IgD-negative memory B cell (primary cell): ENCODE results near the gene ARL10. TPM values are rescaled to one million over a fixed set of nuclear protein-coding genes. Genes with fewer than 3 reads are reported as not detected.

Source experiments
- H3K27ac Mint-ChIP-seq, 3 donors: one replicate each; pipeline ENCODE4 v1.8.0; 2020 to 2022; ENCODE audit warnings: mild to moderate bottlenecking in 3 of 3, mixed read lengths in 3 of 3, moderate library complexity in 1 of 3
- H3K27me3 Mint-ChIP-seq: one replicate; pipeline ENCODE4 v1.8.0; 2021; ENCODE audit warnings: mixed read lengths
- H3K36me3 Mint-ChIP-seq: one replicate; pipeline ENCODE4 v1.8.0; 2020; ENCODE audit warnings: mild to moderate bottlenecking, mixed read lengths
- H3K4me1 Mint-ChIP-seq, 3 donors: one replicate each; pipeline ENCODE4 v1.8.0; 2020 to 2022; ENCODE audit warnings: mixed read lengths in 3 of 3, mild to moderate bottlenecking in 1 of 3
- H3K4me3 Mint-ChIP-seq, 4 donors: one replicate each; pipeline ENCODE4 v1.8.0; 2020 to 2022; ENCODE audit warnings: mild to moderate bottlenecking in 4 of 4, mixed read lengths in 4 of 4, moderate library complexity in 3 of 4
- H3K9me3 Mint-ChIP-seq, 3 donors: one replicate each; pipeline ENCODE4 v1.8.0; 2020 to 2021; ENCODE audit warnings: mixed read lengths in 3 of 3, mild to moderate bottlenecking in 1 of 3
- polyA plus RNA-seq: library from polyadenylated mRNA; unstranded; fragments of 300-500 nt; fragmentation: Illumina TruSeq; gene quantifications from one replicate; pipeline ENCODE4 v1.2.3, GENCODE V29; 2021

ARL10 gene
- polyA plus RNA-seq, 1 donor from 2014 or later: 1.3 TPM

GRCh38 chr5:176408590-176408989 lies 43.3 kb downstream of the ARL10 start:
- Mint-ChIP-seq H3K4me1 (peaks cover 0 to 3% (median 0%) of the 10 kb centered on the region in 3 donors), H3K9me3 (no peaks in the 10 kb centered on the region), H3K27me3 (no peaks in the 10 kb centered on the region), H3K4me3 (no peak overlapping the region), H3K36me3 (no peaks in the 10 kb centered on the region), H3K27ac (no peak overlapping the region)

GRCh38 chr5:176409765-176410164 lies 44.5 kb downstream of the ARL10 start:
- Mint-ChIP-seq H3K9me3 (no peaks in the 10 kb centered on the region), H3K27ac (no peak overlapping the region), H3K4me3 (no peak overlapping the region), H3K27me3 (no peaks in the 10 kb centered on the region), H3K36me3 (no peaks in the 10 kb centered on the region), H3K4me1 (peaks cover 3 to 10% (median 5%) of the 10 kb centered on the region in 3 donors)

GRCh38 chr5:176410486-176411180 lies 45.3 kb downstream of the ARL10 start:
- Mint-ChIP-seq H3K4me3 (no peak overlapping the region), H3K9me3 (no peaks in the 10 kb centered on the region), H3K27ac (no peak overlapping the region), H3K36me3 (no peaks in the 10 kb centered on the region), H3K4me1 (peaks cover 12 to 18% (median 13%) of the 10 kb centered on the region in 3 donors), H3K27me3 (no peaks in the 10 kb centered on the region)

- Mint-ChIP-seq H3K4me1 (peaks cover 12 to 26% (median 16%) of the 10 kb centered on the region in 3 donors), H3K9me3 (no peaks in the 10 kb centered on the region), H3K27me3 (no peaks in the 10 kb centered on the region), H3K36me3 (no peaks in the 10 kb centered on the region), H3K4me3 (peak overlapping the region in 1 of 4 donors; percentile 52), H3K27ac (peak overlapping the region in 1 of 3 donors; percentile 39)
Measured at GRCh38 chr5:176412517-176413254, 47.4 kb downstream of the ARL10 start.

GRCh38 chr5:176413255-176413565 lies 47.9 kb downstream of the ARL10 start:
- Mint-ChIP-seq H3K4me1 (peaks cover 12 to 26% (median 16%) of the 10 kb centered on the region in 3 donors), H3K9me3 (no peaks in the 10 kb centered on the region), H3K4me3 (peak overlapping the region in 1 of 4 donors; percentile 52), H3K36me3 (no peaks in the 10 kb centered on the region), H3K27me3 (no peaks in the 10 kb centered on the region), H3K27ac (peak overlapping the region in 1 of 3 donors; percentile 39)

GRCh38 chr5:176413709-176414191 lies 48.5 kb downstream of the ARL10 start:
- Mint-ChIP-seq H3K9me3 (no peaks in the 10 kb centered on the region), H3K36me3 (no peaks in the 10 kb centered on the region), H3K27ac (no peak overlapping the region), H3K27me3 (no peaks in the 10 kb centered on the region), H3K4me3 (no peak overlapping the region), H3K4me1 (peaks cover 12 to 26% (median 16%) of the 10 kb centered on the region in 3 donors)

GRCh38 chr5:176414704-176415103 lies 49.4 kb downstream of the ARL10 start:
- H3K4me3 Mint-ChIP-seq: peak overlapping the region; percentile 82 to 92 (median 85)
- H3K27me3 Mint-ChIP-seq: no peaks in the 10 kb centered on the region
- H3K4me1 Mint-ChIP-seq: peaks cover 12 to 26% (median 16%) of the 10 kb centered on the region in 3 donors
- no peaks in the 10 kb centered on the region for H3K9me3 Mint-ChIP-seq
- H3K36me3 Mint-ChIP-seq: no peaks in the 10 kb centered on the region
- H3K27ac Mint-ChIP-seq: peak overlapping the region; percentile 32 to 77 (median 46)

- Mint-ChIP-seq H3K4me1 (peaks cover 12 to 26% (median 16%) of the 10 kb centered on the region in 3 donors), H3K27me3 (peaks cover 4% of the 10 kb centered on the region), H3K9me3 (no peaks in the 10 kb centered on the region), H3K4me3 (peak overlapping the region; percentile 82 to 92 (median 85)), H3K27ac (peak overlapping the region; percentile 32 to 77 (median 46)), H3K36me3 (no peaks in the 10 kb centered on the region)
Measured at GRCh38 chr5:176415240-176415951, 50.1 kb downstream of the ARL10 start.

GRCh38 chr5:176415952-176416924 lies 51.0 kb downstream of the ARL10 start, which contains the start of gene CLTB:
Gene CLTB, minus strand, starts transcription at chr5:176416539. Its CDS starts 176 bp downstream, at chr5:176416363.
- peaks cover 6% of the 10 kb centered on the region for H3K27me3 Mint-ChIP-seq
- H3K4me1 Mint-ChIP-seq: peaks cover 12 to 26% (median 16%) of the 10 kb centered on the region in 3 donors
- H3K4me3 Mint-ChIP-seq: peak within 1 kb of the TSS; percentile 82 to 92 (median 88)

GRCh38 chr5:176416965-176417364 lies 51.7 kb downstream of the ARL10 start:
- no peaks in the 10 kb centered on the region for H3K9me3 Mint-ChIP-seq
- H3K4me1 Mint-ChIP-seq: peaks cover 12 to 24% (median 16%) of the 10 kb centered on the region in 3 donors
- H3K27ac Mint-ChIP-seq: peak overlapping the region in 2 of 3 donors; percentile 39 to 78
- H3K4me3 Mint-ChIP-seq: peak overlapping the region; percentile 77 to 90 (median 82)
- H3K27me3 Mint-ChIP-seq: peaks cover 6% of the 10 kb centered on the region
- peaks cover 6% of the 10 kb centered on the region for H3K36me3 Mint-ChIP-seq

More at GRCh38 chr5:176415952-176416924, 51.0 kb downstream of the ARL10 start, which contains the start of gene CLTB:
- Mint-ChIP-seq H3K9me3 (no peaks in the 10 kb centered on the region), H3K36me3 (peaks cover 2% of the 10 kb centered on the region), H3K27ac (peak within 1 kb of the TSS; percentile 16 to 78 (median 77))

- Mint-ChIP-seq H3K36me3 (peaks cover 6% of the 10 kb centered on the region), H3K4me3 (peak overlapping the region in 1 of 4 donors; percentile 77), H3K27ac (no peak overlapping the region), H3K4me1 (peaks cover 12 to 24% (median 16%) of the 10 kb centered on the region in 3 donors), H3K9me3 (no peaks in the 10 kb centered on the region), H3K27me3 (peaks cover 8% of the 10 kb centered on the region)
Measured at GRCh38 chr5:176418251-176418650, 53.0 kb downstream of the ARL10 start.

- H3K27me3 Mint-ChIP-seq: peaks cover 9% of the 10 kb centered on the region
- no peak overlapping the region for H3K4me3 Mint-ChIP-seq
- H3K27ac Mint-ChIP-seq: no peak overlapping the region
- H3K36me3 Mint-ChIP-seq: peaks cover 6% of the 10 kb centered on the region
- H3K9me3 Mint-ChIP-seq: no peaks in the 10 kb centered on the region
- H3K4me1 Mint-ChIP-seq: peaks cover 6 to 14% (median 8%) of the 10 kb centered on the region in 3 donors
Measured at GRCh38 chr5:176420086-176420485, 54.8 kb downstream of the ARL10 start.

- Mint-ChIP-seq H3K36me3 (peaks cover 6% of the 10 kb centered on the region), H3K27ac (no peak overlapping the region), H3K4me3 (peak overlapping the region in 1 of 4 donors; percentile 27), H3K9me3 (peaks cover 0 to 3% (median 0%) of the 10 kb centered on the region in 3 donors), H3K4me1 (peaks cover 0 to 7% (median 3%) of the 10 kb centered on the region in 3 donors), H3K27me3 (peaks cover 9% of the 10 kb centered on the region)
Measured at GRCh38 chr5:176420972-176421544, 55.8 kb downstream of the ARL10 start.
